ENCODE measurements around the gene IDH3G.

The IDH3G gene

DNA sequence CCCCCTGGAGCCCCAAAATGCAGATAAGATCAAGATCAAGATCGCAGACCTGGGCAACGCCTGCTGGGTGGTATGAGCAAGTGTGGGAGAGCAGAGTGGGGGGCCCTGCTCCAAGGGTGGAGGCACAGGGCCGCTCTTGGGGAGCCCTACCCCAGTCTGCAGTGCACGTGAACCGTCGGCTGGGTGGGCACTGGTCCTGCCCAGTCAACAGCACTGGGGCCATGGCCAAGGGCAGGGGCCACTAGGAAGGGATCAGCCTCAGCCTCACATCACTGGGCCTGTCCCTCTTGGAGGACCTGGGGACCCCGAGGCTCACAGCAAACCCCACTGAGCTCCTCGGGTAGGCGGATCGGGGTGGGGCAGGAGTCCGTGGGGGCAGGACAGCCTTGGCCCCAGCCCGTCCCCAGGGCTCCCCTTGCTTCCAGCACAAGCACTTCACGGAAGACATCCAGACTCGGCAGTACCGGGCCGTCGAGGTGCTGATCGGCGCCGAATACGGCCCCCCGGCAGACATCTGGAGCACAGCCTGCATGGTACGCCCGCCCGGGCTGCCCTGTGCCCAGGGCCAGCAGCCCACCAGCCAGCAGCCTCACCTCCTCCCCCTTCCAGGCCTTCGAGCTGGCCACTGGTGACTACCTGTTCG is 9.7 kb downstream of the IDH3G start:
- no peak for DNase-seq

DNA sequence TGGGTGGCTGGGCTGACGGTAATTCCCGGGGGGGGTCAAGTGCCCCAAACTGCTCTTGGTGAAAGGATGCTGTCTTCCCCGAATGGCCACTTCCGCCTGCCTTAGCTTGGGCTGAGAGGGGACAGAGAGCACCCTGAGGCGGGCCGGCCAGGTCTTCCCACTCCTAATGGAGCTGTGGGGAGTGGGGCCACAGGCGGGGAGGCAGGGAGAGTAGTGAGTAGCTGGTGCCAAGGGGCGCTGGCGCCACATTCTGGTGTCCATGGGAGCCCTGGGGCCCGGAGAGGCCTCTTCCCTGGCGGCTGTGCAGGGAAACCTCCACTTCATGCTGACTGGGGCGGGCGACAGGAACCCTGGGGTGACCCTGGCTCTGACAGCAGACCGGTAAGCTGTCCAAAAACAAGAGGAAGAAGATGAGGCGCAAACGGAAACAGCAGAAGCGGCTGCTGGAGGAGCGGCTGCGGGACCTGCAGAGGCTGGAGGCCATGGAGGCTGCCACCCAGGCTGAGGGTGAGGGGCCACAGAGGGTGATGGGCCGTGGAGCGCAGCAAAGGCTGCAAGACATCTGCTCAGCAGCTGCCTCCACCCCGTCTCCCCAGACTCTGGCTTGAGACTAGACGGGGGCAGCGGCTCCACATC is 10.7 kb downstream of the IDH3G start:
- no peak for DNase-seq

DNA sequence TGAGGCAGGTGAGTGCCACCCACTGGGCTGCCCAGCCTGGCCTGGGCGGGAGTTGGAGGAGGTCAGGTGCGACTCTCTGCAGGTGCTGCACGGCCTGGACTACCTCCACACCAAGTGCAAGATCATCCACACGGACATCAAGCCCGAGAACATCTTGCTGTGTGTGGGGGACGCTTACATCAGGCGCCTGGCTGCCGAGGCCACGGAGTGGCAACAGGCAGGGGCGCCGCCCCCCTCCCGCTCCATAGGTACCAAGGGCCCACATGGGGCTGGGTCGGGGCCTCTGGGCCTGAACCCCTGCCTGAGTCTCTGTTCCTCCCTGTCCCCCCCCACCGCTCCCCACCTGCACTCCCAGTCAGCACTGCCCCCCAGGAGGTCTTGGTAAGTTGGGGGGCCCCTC is 11.3 kb downstream of the IDH3G start:
- DNase-seq: no peak

DNA sequence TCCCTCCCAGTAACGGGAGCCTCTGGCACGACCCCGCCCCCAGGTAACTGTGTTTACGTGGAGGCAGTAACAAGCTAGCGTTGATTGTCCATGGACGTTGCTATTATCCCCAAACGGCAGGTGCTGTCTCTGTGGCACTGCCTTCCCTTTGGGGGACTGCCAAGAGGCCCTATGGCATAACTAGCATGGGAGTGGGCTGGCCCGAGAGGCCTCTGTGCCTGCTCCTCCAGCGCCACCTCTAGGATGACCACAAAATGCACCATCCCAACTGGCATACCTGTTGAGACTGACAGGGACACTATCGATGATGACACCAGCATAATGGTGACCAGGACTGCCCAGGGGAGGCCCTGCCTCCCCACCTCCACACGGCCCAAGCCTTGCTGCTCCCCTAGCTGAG is 11.9 kb downstream of the IDH3G start:
- DNase-seq: no peak

DNA sequence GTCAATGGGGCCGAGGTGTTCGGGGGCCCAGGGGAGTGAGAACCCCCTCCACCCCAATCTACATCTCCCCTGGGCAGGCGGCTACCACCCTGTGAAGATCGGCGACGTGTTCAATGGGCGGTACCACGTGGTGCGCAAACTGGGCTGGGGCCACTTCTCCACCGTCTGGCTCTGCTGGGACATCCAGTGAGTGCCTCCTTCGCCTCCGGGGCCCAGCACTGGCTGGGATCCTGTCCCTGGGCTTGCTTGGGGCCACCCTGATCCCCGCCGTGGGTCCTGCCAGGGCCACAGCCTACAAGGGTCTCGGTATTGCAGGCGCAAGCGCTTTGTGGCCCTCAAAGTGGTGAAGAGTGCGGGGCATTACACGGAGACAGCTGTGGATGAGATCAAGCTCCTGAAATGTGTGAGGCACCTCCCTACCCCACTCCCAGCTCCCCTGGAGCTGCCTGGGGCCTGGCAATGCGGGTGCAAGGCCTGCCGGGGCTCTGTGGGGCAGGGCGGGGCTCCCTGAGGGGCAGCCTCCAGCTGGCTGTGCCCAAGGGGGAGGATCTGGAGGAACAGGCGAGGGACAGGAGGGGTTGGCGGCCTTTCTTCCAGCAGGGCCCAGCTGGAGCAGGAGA is 12.6 kb downstream of the IDH3G start:
- DNase-seq: no peak

DNA sequence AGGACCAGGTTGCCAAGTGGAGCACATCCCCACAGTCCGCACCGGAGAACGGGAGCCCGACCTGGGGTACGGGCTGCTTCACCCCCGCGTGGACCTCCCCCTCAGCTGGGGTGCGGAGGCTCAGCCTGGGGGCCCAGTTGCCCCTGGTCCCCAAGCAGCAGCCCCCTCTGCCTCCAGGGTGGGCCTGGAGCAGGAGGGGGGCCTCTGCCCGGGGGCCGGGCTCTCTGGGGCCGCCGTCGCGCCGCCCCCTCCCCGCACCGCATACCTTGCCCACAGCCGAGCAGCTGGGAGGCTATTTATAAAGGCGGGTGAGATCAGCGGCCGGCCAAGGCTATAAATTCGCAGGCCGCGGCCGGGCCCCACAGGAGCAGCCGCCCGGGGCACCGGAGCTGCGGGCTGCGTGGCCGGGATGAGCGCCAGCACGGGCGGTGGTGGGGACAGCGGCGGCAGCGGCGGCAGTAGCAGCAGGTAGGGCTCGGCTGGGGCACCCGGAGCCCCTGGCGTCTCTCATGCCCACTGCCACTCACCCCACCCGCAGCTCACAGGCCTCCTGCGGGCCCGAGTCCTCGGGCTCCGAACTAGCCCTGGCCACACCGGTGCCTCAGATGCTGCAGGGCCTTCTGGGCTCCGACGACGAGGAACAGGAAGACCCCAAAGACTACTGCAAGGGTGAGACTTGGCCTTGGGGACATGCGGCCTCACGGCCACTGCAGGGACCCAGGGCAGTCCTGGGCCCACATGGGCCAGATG is 13.3 kb downstream of the IDH3G start, which contains the start of gene SRPK3:
Gene SRPK3, plus strand, starts transcription at position 364 of the 750 bp plus-strand sequence. Its CDS starts 46 bp downstream, at position 410.
- no peak for DNase-seq

DNA sequence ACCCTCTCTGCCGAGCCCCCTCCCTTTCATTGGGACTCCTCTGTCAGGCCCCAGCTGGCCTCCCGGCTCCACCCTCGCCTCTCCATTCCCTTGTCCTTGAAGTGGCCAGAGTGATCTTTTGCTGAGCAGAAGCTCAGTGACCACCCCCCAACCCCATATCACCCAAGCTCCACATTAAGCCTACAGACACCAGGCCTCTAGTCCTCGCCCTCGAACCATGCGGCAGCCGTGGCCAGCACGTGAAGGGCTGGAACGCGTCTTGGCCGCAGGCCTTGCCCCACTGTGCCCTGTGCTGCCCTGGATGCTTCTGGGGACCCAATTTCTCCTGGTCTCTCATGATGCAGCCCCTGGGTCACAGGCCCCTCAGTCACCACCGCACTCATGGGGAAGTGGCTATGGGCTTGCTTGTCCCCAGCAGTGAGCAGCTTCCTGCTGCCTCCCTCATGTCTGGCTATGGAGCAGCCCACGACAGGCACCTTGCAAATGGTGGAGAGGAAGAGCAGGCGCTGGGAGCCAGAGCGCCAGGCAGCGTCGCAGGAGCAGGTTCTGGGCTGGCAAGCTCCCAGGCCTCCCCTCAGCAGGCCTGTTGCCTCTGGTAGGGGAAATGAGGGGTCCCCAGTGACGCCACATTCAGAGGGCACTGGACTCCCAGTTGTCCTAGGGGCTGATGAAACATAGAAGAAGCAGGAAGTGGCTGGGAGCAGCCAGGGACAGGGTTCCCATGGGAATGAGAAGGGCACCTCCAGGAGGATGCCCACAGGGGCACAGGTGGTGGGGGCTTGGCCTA is 14.1 kb downstream of the IDH3G start:
- DNase-seq: no peak

DNA sequence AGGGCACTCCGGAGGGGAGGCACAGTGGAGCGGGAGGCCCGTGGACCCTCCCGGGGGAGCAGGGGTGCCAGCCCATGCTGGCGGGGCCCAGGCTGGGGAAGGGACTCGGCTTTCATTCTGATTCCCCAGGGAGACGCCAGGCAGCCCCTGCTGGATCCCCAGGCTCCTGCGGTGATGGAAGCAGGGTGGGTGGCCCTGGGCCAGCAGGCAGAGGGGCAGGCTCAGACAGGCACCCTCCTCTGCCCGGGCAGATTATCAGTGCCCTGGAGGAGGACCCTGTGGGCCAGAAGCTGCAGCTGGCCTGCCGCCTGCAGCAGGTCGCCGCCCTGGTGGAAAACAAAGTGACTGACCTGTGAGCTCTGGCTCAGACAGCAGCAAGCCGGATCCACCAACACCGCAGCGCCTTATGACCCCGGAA is 15.5 kb downstream of the IDH3G start:
- DNase-seq: no peak

DNA sequence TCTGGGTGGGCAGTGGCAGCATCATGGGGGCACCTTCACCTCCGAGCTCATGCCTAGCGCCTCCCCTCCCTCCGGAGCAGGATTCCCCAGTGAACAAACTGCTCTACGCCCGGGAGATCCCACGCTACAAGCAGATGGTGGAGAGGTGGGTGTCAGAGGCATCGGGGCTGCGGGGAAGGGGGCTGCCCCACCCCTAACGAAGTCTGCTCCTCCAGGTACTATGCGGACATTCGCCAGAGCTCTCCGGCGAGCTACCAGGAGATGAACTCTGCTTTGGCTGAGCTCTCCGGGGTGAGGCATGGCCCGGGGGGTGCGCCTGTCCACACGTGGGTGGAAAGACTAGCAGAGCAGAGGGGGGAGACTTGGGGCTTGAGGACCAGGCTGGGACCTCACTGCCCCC is 16.0 kb downstream of the IDH3G start:
- no peak for DNase-seq

DNA sequence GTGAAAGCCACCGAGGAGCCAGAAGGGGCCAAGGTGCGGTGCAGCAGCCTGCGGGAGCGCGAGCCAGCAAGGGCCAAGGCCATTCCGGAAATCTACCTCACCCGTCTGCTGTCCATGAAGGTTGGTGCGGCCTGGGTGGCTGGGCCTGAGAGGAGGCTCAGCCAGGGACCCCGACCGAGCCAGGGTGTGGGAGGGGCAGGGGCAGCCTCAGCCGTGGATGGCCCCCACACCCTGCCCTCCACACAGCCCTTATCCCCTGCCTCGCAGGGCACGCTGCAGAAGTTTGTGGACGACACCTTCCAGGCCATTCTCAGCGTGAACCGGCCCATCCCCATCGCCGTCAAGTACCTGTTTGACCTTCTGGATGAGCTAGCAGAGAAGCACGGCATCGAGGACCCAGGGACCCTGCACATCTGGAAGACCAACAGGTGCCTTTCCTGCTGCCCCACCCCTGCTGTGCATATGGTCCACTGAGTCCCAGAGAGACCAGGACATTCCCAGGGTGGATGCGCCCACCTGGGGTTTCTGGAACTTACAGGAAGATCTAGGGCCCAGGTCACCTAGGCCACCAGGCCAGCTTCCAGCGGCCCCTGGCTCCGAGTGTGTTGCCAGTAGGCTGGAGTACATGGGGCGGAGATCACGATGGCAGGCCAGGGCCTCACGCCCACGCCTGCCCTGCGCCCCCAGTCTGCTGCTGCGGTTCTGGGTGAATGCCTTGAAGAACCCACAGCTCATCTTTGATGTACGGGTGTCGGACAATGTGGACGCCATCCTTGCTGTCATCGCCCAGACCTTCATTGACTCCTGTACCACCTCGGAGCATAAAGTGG is 16.7 kb downstream of the IDH3G start:
- DNase-seq: no peak

DNA sequence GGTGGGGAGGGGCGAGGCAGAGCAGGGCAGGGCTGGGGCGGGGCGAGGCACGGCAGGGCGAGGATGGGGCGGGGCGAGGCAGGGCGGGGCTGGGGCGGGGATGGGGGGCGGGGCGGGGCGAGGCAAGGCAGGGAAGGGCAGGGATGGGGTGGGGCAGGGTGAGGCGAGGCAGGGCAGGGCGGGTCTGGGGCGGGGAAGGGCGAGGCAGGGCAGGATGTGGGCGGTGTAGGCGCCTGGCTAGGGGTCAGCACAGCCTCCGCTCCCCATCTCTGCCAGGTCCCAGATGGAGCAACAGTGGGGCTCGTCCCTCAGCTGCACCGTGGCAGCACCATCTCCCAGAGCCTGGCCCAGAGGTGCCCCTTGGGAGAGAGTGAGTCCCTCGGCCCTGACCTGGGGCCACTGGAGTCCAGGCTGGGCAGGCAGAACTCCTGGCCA is 17.5 kb downstream of the IDH3G start:
- no peak for DNase-seq

DNA sequence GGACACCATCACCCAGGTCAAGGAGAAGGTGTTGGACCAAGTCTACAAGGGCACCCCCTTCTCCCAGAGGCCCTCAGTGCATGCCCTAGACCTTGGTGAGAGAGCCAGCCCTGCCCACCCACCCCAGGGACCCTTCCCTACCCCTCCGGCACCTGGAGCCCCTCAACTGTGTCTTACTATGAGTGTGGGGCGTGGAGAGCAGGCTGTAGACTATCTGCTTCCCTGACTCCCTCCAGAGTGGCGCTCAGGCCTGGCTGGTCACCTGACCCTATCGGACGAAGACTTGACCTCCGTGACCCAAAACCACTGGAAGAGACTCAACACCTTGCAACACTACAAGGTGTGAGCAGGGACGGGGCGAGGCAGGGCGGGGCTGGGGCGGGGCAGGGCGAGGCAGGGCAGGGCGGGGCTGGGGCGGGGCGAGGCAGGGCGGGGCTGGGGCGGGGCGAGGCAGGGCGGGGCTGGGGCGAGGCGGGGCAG is 18.0 kb downstream of the IDH3G start:
- DNase-seq: no peak

DNA sequence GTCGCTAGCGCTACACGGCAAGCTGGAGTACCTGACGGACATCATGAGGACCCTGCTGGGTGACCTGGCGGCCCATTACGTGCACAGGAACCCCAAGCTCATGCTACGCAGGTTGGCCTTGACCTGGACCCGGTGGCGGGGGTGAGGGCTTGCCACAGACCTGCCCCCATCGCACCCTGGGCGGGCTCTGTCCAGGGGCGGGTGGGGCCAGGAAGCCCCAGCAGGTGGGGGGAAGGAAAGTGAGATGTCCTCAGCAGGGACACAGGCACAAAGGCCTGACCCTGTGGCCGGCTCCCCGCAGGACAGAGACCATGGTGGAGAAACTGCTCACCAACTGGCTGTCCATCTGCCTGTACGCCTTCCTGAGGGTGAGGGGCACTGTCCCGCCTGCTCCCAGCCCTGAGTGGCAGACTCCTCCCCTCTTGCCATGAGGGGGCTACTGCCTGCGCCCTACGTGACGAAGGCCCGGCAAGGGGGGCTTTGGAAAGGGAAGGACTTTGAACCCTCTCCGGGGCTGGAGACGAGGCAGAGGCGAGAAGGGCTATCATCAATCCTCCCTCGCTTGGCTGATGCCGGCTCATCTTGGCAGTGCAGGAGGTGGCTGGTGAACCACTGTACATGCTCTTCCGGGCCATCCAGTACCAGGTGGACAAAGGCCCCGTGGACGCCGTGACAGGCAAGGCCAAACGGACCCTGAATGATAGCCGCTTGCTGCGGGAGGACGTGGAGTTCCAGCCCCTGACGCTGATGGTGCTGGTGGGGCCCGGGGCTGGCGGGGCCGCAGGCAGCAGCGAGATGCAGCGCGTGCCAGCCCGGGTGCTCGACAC is 18.7 kb downstream of the IDH3G start:
- no peak for DNase-seq

DNA sequence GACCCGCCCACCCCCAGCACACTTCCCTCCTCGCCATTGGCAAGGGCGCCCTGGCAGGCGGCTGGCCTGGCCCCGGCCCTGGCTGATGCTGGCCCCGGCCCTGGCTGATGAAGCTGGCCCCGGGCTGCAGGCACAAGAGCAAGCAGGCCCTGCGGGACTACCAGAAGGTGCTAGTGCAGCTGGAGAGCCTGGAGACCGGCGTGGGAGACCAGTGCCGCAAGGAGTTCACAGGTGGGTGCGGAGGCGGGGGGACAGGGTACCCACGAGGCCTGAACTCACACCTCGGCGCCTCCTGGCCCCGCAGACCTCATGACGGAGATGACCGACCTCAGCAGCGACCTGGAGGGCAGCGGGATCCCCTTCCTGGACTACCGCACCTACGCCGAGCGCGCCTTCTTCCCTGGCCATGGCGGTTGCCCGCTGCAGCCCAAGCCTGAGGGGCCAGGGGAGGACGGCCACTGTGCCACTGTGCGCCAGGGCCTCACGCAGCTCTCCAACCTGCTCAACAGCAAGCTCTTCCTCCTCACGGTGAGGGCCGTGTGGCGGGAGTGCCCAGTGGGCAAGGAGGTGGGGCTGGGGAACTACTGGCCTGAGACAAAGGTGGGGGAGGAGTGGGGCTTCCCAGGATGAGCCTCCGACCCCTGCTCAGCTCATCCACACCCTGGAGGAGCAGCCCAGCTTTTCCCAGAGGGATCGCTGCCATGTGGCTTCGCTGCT is 19.4 kb downstream of the IDH3G start:
- DNase-seq: no peak

DNA sequence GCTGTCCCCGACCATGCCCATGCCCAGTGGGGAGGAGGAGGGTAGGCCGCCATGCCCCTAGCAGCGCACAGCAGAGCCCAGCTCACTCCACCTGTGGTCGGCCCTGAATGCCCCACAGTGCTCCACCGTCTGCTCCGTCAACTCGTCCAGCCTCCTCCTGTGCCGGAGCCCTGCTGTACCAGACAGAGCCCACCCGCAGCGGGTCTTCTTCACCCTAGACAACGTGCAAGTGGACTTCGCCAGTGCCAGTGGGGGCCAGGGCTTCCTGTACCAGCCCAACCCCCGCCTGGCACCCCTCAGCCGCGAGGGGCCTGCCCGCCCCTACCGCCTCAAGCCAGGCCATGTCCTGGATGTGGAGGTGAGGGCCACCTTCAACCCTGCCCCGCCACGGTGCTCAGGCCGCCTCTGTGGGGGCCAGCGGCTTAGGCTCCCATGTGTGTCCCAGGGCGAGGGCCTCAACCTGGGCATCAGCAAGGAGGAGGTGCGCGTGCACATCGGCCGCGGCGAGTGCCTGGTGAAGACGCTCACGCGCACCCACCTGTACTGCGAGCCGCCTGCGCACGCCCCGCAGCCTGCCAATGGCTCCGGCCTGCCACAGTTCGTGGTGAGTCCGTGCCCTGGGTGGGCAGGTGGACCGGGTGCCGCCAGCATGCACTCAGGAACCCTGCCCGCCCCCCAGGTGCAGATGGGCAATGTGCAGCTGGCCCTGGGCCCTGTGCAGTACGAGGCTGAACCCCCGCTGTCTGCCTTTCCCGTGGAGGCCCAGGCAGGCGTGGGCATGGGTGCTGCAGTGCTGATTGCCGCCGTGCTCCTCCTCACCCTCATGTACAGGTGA is 20.2 kb downstream of the IDH3G start:
- DNase-seq: no peak

DNA sequence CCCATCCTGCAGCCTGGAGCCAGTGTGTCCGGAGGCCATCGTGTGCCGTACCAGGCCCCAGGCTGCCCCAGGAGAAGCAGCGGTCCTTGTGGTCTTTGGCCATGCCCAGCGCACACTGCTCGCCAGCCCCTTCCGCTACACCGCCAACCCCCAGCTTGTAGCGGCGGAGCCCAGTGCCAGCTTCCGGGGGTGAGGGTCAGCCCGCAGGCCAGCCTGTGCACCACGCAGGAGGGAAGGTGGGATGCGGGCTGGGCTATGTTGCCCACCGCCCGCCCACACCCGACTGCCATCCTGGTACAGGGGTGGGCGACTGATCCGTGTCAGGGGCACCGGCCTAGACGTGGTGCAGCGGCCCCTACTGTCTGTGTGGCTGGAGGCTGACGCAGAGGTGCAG is 21.0 kb downstream of the IDH3G start:
- DNase-seq: no peak

DNA sequence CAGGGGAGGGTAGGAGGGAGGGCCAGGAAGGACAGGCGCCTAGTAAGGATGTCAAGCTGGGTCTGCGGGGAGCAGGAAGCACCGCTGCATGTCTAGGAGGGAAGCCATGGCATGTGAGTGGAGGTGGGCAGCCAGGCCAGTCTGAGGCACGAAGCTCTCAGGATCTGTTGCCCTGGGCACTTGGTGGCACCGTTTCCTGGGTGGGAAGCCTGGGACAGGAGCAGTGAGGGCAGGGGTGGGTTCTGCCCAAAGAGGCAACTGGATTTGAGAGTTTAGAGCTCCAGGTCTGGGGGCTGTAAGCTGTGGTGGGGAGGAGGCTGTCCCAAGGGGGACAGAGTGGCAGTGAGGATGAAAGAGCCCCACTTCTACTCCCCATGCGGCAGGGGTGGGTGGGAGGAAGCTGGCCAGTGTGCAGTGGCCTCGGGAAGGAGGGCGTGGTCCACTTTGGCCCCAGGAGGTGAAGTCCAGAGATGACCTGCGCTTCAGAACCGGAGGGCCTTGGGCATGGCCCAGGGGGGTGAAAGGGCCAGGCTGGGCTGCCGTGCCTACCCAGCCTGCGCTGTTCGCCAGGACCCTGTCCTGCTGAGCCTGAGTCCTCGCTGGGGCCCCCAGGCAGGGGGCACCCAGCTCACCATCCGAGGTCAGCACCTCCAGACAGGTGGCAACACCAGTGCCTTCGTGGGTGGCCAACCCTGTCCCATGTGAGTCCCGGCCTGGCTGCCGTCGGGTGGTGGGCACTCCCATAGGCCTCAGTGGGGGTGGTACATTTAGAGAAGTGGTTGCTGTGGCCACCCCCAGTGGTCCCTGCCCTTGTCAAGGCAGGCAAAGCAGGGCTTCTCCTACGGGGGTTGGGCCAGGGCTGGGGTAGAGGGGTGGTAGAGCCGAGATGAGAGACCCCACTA is 21.6 kb downstream of the IDH3G start:
- no peak for DNase-seq
